GM19463 (cell line): ENCODE measurements around the gene PLA2G7.
"Not testable (repeated sequence)": the region's sequence is repeated elsewhere in the genome, so short reads cannot be mapped to it uniquely, and the experiment has no call there.

Experiments used
- ATAC-seq: cut with Tn5 transposase; IDR thresholded peaks from one replicate; pipeline ENCODE4 v1.9.1; 2021; ENCODE audit warnings: mild to moderate bottlenecking, moderate library complexity; ENCODE audit not compliant: unreplicated experiment

Gene PLA2G7

DNA sequence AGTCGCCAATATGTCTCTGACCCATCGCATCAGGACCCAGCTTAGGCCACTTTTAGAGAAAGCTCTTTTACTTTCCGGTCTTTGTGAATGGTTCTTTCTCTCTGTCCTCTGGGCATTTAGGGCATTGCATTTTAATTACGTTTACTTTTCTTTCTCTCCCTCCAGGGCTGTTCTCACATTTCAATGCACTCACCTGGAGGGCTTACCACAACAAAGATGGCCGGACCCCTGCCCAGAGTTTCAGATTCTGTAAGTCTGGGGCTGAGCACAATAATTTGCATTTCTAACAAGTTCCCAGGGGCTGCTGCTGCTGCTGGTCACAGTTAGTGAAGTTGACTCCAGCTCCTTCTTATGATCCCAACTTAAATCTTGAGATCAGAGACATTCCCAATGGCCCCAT, 14.6 kb upstream of the PLA2G7 start:
- ATAC-seq, result no peak

DNA sequence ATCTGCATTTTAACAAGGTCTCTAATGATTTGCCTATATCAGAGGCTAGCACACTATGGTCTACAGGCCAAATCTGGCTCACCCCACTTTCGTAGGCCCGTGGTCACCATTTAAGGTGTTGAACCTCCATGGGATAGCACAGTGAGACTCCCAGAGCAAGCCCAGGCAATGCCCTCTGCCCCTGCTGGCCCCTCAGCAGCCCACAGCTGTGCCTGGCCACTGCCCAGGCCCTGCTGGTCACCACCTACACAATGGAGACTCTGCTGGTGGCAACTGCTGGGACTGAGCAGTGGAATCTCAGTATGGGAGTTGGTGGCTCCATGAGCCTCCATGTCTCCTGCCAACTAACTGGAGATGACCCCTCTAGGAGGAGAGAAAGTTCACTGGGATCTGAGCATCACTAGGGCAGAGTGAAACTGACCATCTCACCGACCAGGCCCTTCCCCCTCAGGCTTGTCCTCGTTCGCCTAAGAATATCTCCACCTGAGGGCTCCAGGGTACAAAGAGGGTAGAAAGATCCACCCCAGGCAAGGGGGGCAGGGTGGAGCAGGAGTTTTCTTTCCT, 13.8 kb upstream of the PLA2G7 start:
- ATAC-seq, result no peak

DNA sequence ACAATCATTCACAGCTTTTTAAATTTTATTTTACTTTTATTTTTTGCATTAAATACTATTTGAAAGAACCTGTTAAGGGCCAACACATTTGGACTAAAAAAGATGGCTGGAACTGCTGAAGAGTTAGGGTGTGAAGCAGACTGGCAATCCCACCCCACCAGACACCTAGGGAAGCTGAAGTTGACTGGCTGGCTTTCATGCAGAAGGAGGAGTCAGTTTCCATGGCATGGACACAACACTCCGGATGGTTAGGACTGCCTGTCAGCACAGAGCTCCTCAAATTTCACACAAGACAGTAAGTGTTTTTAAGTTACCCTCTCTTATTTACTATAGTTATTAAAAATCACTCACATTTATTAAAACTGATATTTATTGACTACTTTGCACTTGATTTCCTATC, 11.5 kb upstream of the PLA2G7 start, which contains the start of gene ANKRD66:
Gene ANKRD66, plus strand, starts transcription at position 238 of the 400 bp plus-strand sequence. CDS start 5,016 bp downstream, outside the sequence.
- no peak for ATAC-seq

DNA sequence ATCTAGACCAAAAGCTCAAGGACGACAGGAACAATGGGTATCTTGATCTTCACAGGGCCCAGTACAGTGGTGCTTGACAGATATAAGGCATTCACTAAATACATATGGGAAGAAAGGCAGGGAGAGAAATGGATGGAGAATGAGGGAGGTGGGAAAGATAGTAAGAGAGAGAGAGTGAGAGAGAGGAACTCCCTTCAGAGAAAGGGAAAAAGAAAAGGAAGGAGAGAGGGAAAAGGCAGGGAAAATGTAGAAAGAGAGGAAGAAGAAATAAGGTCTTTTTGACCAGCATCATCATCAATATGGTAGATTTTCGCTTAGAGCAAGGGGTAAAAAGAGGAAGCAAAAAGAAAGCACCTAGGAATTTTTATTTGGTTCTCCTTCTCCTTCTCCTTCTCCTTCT, 10.8 kb upstream of the PLA2G7 start:
- ATAC-seq, result no peak

DNA sequence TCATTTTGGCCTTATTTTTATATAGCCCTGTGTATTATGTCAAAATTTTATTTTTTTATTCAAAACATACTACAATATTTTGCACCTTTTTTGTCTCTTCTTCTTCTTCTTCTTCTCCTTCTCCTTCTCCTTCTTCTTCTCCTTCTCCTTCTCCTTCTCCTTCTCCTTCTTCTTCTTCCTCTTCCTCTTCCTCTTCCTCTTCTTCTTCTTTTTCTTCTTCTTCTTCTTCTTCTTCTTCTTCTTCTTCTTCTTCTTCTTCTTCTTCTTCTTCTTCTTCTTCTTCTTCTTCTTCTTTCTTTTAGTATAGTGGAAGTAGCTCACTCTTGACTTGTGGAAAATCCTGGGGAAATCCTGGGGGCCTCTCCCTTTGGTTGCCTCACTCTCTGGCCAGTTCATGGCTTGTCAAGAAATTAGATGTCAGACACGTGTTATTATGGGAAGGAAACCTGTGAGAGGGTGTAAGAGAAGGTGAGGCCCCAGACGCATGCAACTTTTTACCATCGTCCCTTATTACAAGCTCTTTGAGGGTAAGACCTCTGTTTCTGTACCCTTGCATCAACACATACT, 9.1 kb upstream of the PLA2G7 start:
- ATAC-seq, result not testable (repeated sequence)

DNA sequence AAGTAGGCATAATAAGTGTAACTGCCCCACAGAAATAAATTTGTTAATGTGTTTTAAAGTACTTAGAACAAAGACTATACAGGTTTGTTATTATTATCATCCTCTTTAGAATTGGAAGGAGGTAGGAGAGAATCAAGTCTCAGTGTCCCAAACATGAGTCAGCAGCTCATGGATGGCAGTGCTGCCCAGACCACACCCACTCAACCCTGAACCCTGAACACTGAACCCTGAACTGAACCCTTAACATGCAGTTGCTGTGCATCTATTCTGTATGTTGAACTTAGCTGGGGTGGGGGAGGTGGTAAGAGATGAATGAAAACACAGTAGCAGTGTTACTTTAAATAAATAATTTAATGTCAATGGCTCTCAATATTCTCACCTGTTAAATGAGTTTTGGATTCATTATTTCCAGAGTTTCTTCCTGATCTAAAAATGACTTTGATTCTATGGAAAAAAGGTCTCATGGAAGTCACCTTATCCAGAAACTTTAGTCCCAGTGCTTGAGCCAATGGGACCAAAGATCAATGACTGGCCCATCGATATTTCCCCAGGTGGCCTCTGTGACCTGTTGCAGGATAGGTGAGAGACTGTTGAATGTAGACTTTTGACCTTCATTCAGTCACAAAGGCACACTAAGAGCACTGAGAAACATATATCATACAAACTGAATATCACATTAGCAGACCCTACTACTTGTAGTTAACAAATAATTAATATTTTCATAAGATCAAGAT, 8.4 kb upstream of the PLA2G7 start:
- no peak for ATAC-seq

DNA sequence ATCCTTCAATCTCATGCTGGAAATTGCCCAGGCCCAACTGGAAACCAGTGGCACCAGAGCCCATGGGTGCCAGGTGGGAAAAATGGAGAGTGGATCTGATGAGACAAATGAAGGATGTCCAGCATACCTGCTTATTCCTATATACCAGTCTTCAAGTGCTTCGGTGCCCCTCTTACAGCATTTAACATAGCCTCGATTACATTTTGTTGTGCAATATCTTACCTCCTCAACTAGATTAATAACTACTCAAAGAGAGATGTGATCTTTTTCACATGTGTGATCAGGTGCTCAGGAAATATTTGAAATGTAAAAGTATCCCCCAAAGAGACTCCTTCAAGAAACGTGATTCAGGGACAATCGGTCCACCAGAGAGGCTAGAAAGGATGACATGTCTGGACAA, 6.7 kb upstream of the PLA2G7 start:
- ATAC-seq, result no peak

DNA sequence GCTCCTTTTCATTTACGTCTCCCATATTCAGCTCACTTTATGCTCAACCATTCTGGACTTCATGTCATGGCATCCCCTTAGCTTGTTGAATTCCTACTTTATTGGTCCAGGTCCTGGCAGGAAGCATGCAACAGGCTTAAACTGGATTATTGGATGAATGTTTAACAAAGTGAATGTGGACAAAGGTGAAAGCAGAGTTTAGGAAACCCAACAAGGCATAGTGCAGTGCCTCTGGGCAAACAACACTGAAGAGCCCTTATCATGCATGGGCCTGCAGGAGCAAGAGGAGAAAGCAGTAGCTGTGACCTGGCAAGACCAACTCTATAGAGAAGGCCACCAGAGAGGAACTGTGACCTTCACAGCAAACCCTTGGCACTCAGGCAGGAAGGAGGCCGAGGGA, 6.3 kb upstream of the PLA2G7 start:
- ATAC-seq, result no peak

DNA sequence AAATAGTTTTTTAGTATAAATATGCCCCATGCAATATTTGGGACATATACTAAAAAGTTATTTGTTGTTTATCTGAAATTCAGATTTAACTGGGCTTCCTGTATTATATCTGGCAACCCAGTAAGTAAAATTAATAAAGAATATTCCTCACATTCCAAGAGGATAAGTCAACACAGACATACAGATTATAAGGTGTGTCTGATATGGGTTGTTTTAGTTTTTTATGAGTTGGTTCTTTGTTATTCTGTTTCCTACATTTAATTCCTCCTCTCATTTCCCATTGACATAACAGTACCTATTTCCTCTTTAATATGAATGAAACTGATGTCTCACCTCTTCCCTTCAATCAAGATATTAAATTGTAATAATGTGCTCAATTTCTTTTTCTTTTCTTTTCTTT, 1.7 kb upstream of the PLA2G7 start:
- ATAC-seq, result no peak

DNA sequence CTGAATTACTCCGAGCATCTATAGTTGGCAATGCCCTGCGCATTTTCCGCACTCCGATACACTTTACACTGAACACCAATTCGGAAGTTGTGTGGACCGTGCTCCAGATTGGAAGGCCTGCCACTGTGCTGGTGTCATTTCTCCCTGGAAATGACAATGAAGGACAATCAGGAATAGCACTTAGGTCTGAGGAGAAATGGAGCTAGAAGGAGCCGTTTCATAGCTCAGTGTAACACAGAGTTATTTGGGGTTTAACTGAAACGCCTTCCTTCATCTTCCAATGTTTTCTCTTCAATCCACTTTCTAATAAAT, 501 bp upstream of the PLA2G7 start:
- ATAC-seq, result no peak

DNA sequence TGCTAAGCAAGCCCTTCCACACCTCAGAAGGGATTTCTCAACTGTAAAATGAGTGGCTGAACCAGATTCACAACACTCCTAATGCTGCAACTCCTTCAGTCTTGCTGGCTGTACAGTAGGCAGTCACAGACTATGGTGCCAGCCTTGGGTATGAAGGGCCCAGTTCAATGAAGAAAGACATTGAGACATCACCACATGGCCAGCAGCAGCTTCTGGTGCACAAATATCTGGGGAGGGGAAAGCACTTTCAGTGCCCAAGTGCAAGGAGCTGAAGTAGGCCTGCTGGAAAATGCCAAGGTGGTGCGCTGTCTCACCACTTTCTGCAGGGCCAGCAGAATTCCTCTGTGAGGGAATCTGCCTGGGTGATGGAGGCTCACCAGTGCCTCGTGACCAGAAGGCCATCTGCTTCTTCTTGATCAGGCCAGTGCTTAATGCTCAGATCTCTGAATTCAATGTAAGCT, 1.8 kb downstream of the PLA2G7 start:
- ATAC-seq, result no peak

DNA sequence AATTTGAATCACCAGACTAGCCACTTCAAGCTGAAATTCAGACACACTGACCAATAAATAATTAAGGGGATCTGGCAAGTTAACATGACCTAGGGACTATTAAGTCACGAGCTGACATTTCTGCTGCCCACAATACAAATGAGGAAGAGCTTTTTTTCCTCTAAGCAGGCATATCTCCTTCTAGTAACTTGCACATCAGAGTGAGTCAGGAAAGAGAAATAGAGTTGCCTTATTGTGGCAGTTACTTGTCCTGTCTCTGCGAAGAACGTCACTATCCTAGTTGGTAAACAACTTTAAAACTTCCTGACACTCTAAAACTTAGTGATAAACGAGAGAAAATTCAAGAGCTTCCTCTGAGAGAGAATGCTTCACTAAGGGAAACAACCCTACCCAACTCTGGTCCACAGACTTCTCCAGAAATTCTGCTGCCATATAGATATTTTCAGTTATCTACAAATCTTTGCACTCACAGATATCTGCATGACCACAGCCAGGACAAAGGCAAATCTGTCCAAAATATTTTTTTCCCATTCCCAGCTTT, 4.2 kb downstream of the PLA2G7 start:
- ATAC-seq, result no peak

DNA sequence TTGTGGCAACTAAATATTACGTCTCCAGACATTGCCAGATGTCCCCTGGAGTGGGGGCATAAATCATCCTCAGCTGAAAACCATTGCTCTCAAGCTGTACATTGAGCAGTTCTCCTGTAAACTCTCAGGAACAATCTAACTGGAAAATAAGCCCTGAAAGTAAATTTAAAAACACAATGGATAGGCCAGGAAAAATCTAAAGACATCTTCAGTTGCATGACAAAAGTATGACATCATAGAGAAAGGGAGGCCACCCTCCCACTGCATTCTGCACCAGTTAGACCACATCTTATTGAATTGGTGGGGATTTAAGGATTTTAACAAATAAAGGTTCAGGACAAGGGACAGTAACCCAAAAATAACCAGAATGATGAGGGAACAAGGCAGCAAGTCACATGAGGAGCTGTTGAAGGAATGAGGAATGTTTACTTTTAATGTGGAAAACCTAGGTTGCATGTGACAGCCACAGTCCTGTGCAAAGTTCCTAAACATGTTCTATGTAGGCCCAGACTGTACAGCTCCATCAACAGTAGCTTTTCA, 5.3 kb downstream of the PLA2G7 start:
- no peak for ATAC-seq

DNA sequence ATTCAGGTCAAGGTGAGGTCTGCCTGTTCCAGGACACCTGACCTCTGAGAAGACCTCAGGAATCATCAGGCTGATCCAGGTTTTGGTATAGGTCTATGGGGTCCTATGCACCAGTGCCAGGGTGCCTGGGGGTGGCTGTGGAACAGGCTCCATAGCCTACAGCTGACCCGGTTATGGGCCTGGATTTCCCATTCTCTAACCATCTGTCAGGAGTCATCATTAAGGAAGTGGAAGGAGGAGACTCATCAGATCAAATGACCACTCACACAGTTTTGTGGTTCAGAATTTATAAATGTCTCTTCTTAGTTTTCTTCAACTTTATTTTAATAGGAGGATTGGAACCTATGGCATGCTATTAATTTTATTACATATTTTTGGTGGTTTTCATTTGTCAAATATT, 14.8 kb downstream of the PLA2G7 start:
- ATAC-seq, result no peak

DNA sequence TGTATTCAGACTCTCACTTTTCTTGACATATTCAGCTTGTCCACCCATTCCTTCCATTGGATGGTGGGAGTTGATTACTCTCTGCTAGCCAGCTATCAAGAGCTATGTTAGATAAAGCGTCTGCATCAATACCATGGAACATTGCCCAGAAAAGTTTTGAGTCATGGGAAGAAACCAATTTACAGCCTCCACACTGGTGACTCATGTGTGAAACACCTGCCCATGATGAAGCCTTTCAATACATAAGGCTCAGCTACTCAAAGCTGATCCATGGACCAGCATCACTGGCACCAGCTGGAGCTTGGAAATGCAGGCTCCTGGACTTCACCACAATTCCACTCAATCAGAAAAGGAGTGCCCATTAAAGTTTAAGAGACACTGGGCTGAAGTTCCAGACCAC, 16.1 kb downstream of the PLA2G7 start:
- ATAC-seq, result no peak

DNA sequence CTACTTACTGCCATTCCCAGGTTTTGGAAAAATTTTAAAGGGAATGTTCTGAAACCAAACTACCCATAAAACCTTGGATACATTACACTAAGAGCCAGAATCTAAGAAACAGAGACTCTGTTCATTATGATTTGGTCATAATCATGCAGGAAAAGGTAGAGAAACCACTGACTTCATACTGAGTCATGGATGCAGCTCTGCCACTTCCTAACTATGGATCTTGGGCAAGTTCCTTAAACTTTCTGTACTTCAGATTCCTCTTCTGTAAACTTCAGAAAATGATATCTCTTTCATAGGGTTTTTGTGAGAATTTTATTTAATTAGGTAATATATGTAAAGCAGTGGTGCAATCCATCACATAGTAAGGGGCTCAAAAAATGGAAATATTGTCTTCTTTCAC, 20.0 kb downstream of the PLA2G7 start:
- ATAC-seq, result no peak

DNA sequence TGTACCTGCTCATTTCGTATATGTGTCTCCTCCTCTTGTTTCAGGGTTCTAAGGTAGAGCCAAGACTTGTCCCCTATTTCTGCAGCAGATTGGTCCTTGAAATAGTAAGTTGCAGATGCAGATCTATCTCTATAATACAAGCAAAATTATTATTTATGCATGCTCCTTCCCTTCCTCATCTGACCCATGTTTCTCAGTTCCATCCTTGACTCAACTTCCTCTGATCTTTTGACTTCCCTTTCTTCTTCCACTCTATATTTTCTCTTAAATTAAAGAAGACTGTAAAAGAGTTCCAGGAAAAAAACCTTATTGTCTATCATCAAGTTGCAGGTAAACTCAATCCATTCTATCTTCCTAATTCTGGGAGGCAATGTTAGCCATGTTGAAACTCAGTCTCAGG, 23.7 kb downstream of the PLA2G7 start:
- ATAC-seq, result no peak

DNA sequence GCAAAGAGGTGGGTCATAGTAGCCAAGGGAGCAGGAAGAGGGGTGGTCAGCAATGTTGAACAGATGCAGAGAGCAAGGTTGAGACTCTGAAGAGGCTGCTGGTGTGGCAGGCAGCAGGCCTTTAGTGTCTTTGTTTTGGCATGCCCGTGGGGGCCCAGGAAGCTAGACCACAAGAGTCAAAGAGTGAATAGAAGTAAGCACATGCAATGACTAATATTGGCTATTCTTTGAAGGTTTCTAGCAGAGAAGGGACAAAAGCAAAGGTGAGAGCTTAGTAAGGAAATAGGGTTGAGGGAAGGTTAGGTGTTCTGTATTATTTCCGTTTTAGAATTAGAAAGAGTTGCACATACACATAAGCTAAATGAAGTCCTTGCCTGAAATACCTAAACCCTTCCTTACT, 28.7 kb downstream of the PLA2G7 start:
- ATAC-seq, result no peak

DNA sequence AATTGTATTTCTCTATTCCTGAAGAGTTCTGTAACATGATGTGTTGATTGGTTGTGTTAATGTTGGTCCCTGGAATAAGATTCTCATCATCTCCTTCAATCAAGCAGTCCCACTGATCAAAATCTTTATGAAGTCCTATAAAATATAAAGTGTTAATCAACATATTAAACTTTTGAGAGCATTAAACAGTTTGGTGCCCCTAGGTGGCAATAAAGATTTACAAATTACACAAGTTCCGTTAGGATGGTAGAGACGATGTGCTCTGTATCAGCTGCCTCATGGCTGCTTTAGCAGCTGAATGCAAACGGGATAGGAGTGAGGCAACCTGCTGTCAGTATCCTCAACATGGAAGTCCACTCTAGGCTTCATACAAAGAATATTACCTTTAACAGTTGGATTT, 30.6 kb downstream of the PLA2G7 start:
- no peak for ATAC-seq

DNA sequence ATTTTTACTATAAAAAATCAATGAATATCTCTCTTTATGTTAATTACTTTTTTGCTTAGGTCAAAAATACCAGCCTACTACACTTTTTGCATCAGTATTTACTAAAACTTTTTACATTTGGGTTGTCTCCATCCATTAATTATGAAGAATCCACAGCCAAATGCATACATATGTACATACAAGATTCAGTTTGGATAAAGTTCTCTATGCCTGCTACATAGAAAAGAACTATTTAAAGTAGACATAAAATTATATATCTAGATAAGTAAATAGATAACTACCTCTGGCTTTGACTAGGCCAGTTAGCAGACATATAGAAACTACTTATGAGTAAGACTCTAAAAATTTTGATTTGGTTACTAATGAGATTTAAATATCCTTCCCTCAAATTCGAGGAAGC, 35.2 kb downstream of the PLA2G7 start:
- no peak for ATAC-seq

DNA sequence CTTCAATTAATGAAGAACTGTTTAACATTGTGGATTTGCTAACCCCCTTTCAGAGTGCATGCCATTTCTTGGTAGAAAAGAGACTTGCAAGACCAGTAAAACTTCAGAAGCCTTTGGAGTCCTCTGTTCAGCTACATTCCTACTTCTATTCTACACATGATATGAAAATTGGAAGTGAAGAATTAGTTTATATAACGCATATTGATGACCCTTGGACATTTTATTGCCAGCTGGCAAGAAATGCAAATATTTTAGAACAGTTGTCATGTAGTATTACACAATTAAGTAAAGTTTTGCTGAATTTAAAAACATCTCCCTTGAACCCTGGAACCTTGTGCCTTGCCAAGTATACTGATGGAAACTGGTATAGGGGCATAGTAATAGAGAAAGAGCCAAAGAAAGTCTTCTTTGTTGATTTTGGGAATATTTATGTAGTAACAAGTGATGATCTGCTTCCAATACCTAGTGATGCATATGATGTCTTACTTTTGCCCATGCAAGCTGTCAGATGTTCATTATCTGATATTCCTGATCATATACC, 44.2 kb downstream of the PLA2G7 start:
- ATAC-seq, result no peak
